Measurements from ENCODE around the gene KRTAP5-3. TPM values are rescaled to one million over a fixed set of nuclear protein-coding genes. Genes with fewer than 3 reads are reported as not detected.
"Not testable (repeated sequence)": the region's sequence is repeated elsewhere in the genome, so short reads cannot be mapped to it uniquely, and the experiment has no call there.

The KRTAP5-3 gene
- total and polyA plus RNA-seq, 2 experiments from 2014 or later, result not detected

GRCh38 chr11:1604181-1604580 lies 4.1 kb downstream of the KRTAP5-3 start:
- no peak overlapping the region for H3K4me3 ChIP-seq

GRCh38 chr11:1603629-1604028 lies 4.6 kb downstream of the KRTAP5-3 start:
- Histone ChIP-seq H3K27me3 (peaks cover 6% of the 10 kb centered on the region), H3K9me3 (ENCODE audit: low read depth) (no peaks in the 10 kb centered on the region), H3K4me3 (no peak overlapping the region), H3K27ac (no peak overlapping the region), H3K4me1 (ENCODE audit: low read depth) (no peaks in the 10 kb centered on the region), H3K36me3 (no peaks in the 10 kb centered on the region)
- TF ChIP-seq CTCF (IDR thresholded peaks at IDR 0.05; ENCODE audit: low read depth, low read length), result no peak
- DNase-seq (ENCODE audit: low read depth in 1 of 2, low spot score in 1 of 2), result no peak

More at GRCh38 chr11:1604181-1604580, 4.1 kb downstream of the KRTAP5-3 start:
- no peaks in the 10 kb centered on the region for H3K9me3 ChIP-seq (ENCODE audit: low read depth)
- H3K27ac ChIP-seq, result no peak overlapping the region
- no peak for DNase-seq (ENCODE audit: low read depth in 1 of 2, low spot score in 1 of 2)
- no peak for TF ChIP-seq CTCF (IDR thresholded peaks at IDR 0.05; ENCODE audit: low read depth, low read length)
- H3K36me3 ChIP-seq, result no peaks in the 10 kb centered on the region
- no peaks in the 10 kb centered on the region for H3K4me1 ChIP-seq (ENCODE audit: low read depth)
- H3K27me3 ChIP-seq, result peaks cover 6% of the 10 kb centered on the region

- H3K36me3 ChIP-seq; H3K27ac ChIP-seq; H3K9me3 ChIP-seq (ENCODE audit: low read depth); DNase-seq (ENCODE audit: low read depth in 1 of 2, low spot score in 1 of 2); H3K4me1 ChIP-seq (ENCODE audit: low read depth); H3K4me3 ChIP-seq: not testable (repeated sequence)
- H3K27me3 ChIP-seq, result peaks cover 13% of the 10 kb centered on the region
Measured at GRCh38 chr11:1601663-1602062, 6.6 kb downstream of the KRTAP5-3 start.

GRCh38 chr11:1600626-1601025 lies 7.6 kb downstream of the KRTAP5-3 start:
- Histone ChIP-seq H3K36me3 (no peaks in the 10 kb centered on the region), H3K4me3 (no peak overlapping the region), H3K9me3 (ENCODE audit: low read depth) (no peaks in the 10 kb centered on the region), H3K4me1 (ENCODE audit: low read depth) (no peaks in the 10 kb centered on the region), H3K27ac (no peak overlapping the region), H3K27me3 (peaks cover 13% of the 10 kb centered on the region)
- DNase-seq (ENCODE audit: low read depth in 1 of 2, low spot score in 1 of 2), result no peak
- no peak for TF ChIP-seq CTCF (IDR thresholded peaks at IDR 0.05; ENCODE audit: low read depth, low read length)

GRCh38 chr11:1598816-1599215 lies 9.4 kb downstream of the KRTAP5-3 start:
- Histone ChIP-seq H3K9me3 (ENCODE audit: low read depth) (no peaks in the 10 kb centered on the region), H3K36me3 (no peaks in the 10 kb centered on the region), H3K4me3 (no peak overlapping the region), H3K27ac (no peak overlapping the region), H3K4me1 (ENCODE audit: low read depth) (no peaks in the 10 kb centered on the region), H3K27me3 (peaks cover 14% of the 10 kb centered on the region)
- DNase-seq (ENCODE audit: low read depth in 1 of 2, low spot score in 1 of 2), result no peak
- no peak for TF ChIP-seq CTCF (IDR thresholded peaks at IDR 0.05; ENCODE audit: low read depth, low read length)

GRCh38 chr11:1598406-1598805 lies 9.9 kb downstream of the KRTAP5-3 start:
- peaks cover 18% of the 10 kb centered on the region for H3K27me3 ChIP-seq
- not testable (repeated sequence) for H3K36me3 ChIP-seq; DNase-seq (ENCODE audit: low read depth in 1 of 2, low spot score in 1 of 2); H3K9me3 ChIP-seq (ENCODE audit: low read depth); H3K4me3 ChIP-seq; H3K4me1 ChIP-seq (ENCODE audit: low read depth); H3K27ac ChIP-seq

- TF ChIP-seq CTCF (IDR thresholded peaks at IDR 0.05; ENCODE audit: low read depth, low read length), result no peak
- peaks cover 21% of the 10 kb centered on the region for H3K27me3 ChIP-seq
- no peaks in the 10 kb centered on the region for H3K4me1 ChIP-seq (ENCODE audit: low read depth)
- no peak for DNase-seq (ENCODE audit: low read depth in 1 of 2, low spot score in 1 of 2)
- H3K36me3 ChIP-seq, result no peaks in the 10 kb centered on the region
- H3K4me3 ChIP-seq, result no peak within 1 kb of the TSS
- H3K27ac ChIP-seq, result no peak within 1 kb of the TSS
- H3K9me3 ChIP-seq (ENCODE audit: low read depth), result no peaks in the 10 kb centered on the region
Measured at GRCh38 chr11:1597994-1598380, 10.3 kb downstream of the KRTAP5-3 start, which contains the start of gene KRTAP5-2. TSS of gene KRTAP5-2 (minus strand) at chr11:1598294. CDS start at chr11:1598250, 44 bp downstream.

All from cardiac muscle cell (in vitro differentiated cells and primary cell).